Measurements from ENCODE around the gene FBN1.

- TF ChIP-seq ZNF561 (tag by site-specific recombination; IDR thresholded peaks at IDR 0.05; ENCODE audit: borderline replicate concordance) = no peak
- no peak for TF ChIP-seq ZNF175 (tag by site-specific recombination; IDR thresholded peaks at IDR 0.05)
- no peak for TF ChIP-seq ZNF324 (tag by site-specific recombination; IDR thresholded peaks at IDR 0.05)
- TF ChIP-seq, protein P1, sequence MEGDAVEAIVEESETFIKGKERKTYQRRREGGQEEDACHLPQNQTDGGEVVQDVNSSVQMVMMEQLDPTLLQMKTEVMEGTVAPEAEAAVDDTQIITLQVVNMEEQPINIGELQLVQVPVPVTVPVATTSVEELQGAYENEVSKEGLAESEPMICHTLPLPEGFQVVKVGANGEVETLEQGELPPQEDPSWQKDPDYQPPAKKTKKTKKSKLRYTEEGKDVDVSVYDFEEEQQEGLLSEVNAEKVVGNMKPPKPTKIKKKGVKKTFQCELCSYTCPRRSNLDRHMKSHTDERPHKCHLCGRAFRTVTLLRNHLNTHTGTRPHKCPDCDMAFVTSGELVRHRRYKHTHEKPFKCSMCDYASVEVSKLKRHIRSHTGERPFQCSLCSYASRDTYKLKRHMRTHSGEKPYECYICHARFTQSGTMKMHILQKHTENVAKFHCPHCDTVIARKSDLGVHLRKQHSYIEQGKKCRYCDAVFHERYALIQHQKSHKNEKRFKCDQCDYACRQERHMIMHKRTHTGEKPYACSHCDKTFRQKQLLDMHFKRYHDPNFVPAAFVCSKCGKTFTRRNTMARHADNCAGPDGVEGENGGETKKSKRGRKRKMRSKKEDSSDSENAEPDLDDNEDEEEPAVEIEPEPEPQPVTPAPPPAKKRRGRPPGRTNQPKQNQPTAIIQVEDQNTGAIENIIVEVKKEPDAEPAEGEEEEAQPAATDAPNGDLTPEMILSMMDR (tag by site-specific recombination; IDR thresholded peaks at IDR 0.05) = no peak
- TF ChIP-seq ZNF596 (tag by site-specific recombination; IDR thresholded peaks at IDR 0.05) = no peak
- TF ChIP-seq, protein P2, sequence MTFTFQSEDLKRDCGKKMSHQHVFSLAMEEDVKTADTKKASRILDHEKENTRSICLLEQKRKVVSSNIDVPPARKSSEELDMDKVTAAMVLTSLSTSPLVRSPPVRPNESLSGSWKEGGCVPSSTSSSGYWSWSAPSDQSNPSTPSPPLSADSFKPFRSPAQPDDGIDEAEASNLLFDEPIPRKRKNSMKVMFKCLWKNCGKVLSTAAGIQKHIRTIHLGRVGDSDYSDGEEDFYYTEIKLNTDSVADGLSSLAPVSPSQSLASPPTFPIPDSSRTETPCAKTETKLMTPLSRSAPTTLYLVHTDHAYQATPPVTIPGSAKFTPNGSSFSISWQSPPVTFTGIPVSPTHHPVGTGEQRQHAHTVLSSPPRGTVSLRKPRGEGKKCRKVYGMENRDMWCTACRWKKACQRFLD (tag by site-specific recombination; IDR thresholded peaks at IDR 0.05) = no peak
- TF ChIP-seq, protein P3, sequence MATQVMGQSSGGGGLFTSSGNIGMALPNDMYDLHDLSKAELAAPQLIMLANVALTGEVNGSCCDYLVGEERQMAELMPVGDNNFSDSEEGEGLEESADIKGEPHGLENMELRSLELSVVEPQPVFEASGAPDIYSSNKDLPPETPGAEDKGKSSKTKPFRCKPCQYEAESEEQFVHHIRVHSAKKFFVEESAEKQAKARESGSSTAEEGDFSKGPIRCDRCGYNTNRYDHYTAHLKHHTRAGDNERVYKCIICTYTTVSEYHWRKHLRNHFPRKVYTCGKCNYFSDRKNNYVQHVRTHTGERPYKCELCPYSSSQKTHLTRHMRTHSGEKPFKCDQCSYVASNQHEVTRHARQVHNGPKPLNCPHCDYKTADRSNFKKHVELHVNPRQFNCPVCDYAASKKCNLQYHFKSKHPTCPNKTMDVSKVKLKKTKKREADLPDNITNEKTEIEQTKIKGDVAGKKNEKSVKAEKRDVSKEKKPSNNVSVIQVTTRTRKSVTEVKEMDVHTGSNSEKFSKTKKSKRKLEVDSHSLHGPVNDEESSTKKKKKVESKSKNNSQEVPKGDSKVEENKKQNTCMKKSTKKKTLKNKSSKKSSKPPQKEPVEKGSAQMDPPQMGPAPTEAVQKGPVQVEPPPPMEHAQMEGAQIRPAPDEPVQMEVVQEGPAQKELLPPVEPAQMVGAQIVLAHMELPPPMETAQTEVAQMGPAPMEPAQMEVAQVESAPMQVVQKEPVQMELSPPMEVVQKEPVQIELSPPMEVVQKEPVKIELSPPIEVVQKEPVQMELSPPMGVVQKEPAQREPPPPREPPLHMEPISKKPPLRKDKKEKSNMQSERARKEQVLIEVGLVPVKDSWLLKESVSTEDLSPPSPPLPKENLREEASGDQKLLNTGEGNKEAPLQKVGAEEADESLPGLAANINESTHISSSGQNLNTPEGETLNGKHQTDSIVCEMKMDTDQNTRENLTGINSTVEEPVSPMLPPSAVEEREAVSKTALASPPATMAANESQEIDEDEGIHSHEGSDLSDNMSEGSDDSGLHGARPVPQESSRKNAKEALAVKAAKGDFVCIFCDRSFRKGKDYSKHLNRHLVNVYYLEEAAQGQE (tag by site-specific recombination; IDR thresholded peaks at IDR 0.05) = no peak
Measured at GRCh38 chr15:48584812-48585563, 60.5 kb downstream of the FBN1 start.

All from HEK293 (cell line).